Gastroesophageal sphincter (tissue), 2 donors: ENCODE results near the gene STAM2.

Source experiments
- POLR2A ChIP-seq, 2 donors: fragments of 450-650 bp; IDR thresholded peaks; one replicate each; pipeline ENCODE4 v1.6.1; 2017; ENCODE audit warnings: antibody characterized with exemption in 2 of 2, mild to moderate bottlenecking in 2 of 2, moderate library complexity in 1 of 2
- POLR2AphosphoS5 ChIP-seq: sonication (generic); formaldehyde crosslinking; IDR thresholded peaks from one replicate; pipeline ENCODE4 v1.6.1; 2017; ENCODE audit warnings: antibody characterized with exemption

DNA sequence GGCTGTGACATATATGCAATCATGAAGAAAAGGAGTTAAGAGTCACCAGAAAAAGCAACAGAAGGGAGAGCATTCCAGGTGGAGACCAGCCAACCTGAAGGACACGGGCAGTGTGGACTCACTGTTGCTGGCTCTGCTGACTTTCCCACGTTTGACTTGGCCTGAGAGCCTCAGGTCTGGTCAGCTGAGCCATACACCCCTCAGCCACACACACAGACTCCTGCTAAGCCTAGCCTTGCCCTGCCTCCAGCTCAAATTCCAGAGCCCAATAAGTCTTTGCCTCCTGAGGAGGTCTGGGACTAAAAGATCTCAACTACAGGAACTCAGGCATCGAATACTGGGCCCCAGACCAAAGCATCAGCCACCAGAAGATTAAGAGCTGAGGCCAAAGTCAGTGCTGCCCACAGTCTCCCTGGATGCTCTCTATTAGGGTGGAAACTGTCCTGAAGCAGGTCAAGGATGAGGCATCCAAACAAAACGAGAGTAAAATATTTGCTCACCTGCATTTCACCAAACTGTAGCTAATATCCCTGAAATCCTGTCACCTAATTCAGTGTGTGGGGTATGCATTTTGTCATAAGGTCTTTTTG lies 100.0 kb downstream of the STAM2 start:
- TF ChIP-seq POLR2A (IDR thresholded peaks at IDR 0.05) = no peak
- TF ChIP-seq POLR2AphosphoS5 = no peak
